HG03439 (cell line): ENCODE data around the gene SPINK5.
"Not testable (repeated sequence)": the region's sequence is repeated elsewhere in the genome, so short reads cannot be mapped to it uniquely, and the experiment has no call there.

Experiments
- ATAC-seq: cut with Tn5 transposase; IDR thresholded peaks from one replicate; pipeline ENCODE4 v1.9.1; 2021; ENCODE audit warnings: mild to moderate bottlenecking, moderate library complexity; ENCODE audit not compliant: unreplicated experiment

The SPINK5 gene, protein sequence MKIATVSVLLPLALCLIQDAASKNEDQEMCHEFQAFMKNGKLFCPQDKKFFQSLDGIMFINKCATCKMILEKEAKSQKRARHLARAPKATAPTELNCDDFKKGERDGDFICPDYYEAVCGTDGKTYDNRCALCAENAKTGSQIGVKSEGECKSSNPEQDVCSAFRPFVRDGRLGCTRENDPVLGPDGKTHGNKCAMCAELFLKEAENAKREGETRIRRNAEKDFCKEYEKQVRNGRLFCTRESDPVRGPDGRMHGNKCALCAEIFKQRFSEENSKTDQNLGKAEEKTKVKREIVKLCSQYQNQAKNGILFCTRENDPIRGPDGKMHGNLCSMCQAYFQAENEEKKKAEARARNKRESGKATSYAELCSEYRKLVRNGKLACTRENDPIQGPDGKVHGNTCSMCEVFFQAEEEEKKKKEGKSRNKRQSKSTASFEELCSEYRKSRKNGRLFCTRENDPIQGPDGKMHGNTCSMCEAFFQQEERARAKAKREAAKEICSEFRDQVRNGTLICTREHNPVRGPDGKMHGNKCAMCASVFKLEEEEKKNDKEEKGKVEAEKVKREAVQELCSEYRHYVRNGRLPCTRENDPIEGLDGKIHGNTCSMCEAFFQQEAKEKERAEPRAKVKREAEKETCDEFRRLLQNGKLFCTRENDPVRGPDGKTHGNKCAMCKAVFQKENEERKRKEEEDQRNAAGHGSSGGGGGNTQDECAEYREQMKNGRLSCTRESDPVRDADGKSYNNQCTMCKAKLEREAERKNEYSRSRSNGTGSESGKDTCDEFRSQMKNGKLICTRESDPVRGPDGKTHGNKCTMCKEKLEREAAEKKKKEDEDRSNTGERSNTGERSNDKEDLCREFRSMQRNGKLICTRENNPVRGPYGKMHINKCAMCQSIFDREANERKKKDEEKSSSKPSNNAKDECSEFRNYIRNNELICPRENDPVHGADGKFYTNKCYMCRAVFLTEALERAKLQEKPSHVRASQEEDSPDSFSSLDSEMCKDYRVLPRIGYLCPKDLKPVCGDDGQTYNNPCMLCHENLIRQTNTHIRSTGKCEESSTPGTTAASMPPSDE

DNA sequence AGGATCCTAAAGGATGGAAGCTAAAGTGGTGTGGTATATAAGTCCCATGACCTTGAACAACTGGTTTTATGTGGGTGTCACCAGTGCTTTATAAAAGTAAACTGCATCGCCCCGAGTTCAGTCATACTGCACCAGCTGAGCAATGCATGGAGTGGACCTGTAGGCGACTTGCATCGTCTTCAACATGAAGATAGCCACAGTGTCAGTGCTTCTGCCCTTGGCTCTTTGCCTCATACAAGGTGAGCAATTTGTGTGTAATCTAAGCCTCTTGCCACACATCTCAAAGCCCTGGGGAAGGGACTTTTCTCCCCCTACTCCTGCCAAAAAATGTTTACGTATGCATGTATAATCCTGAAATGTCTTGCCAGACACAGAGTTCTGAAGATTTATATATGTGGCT, at the start of gene SPINK5:
Gene SPINK5 (plus strand): TSS at position 120 of the 400 bp plus-strand sequence. CDS start 65 bp downstream, at position 185.
- ATAC-seq = no peak

DNA sequence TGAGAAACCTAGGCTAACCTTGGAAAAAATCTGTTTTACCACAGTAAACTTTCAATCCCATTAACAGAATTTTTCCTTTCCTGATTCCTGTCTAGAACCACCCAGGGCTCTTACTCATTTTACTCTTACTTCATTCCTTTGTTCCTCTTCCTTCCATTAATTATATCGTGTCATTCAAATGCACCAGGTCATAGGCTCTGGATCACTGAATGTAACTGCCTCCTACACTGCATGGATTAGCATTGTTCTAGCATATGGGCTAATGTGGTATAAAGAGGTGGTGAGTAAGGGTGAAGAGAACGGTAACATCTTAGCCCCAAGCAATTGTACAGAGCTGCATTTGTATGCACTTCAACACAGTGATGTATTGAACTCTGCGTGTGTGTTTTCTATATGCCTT, 49.5 kb upstream of the SPINK5 start:
- no peak for ATAC-seq

DNA sequence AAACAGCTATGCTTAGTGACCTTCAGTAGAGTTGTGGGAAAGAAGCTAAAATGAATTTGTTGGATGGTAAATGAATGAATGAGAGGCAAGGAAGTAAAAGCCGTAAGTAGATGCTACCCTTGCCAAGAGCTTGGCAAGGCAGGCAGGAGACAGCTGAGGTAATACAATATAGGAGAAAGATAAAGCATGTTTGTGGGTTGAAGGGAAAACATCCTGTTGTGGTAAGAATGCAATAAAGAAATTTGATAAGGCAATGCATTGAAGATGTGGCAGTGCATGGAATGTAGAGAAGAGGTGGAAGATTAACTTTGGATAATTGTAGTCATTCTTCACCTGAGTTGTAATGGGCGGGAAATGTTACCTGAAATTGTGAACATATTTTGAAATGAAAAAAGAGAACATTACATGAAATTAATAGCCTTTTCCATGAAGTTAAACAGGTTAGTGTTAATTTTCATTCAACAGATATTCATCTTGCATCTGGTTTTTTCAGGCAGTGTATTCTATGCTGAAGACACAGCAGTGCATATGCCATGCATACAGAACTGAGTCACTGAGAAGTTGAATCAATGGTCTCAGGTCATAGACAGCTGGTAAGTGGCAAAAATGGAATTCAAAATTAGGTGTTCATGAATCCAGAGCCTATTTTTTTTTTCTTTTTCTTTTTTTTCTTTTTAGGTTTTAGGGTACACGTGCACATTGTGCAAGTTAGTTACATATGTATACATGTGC, 43.4 kb upstream of the SPINK5 start:
- ATAC-seq = no peak

DNA sequence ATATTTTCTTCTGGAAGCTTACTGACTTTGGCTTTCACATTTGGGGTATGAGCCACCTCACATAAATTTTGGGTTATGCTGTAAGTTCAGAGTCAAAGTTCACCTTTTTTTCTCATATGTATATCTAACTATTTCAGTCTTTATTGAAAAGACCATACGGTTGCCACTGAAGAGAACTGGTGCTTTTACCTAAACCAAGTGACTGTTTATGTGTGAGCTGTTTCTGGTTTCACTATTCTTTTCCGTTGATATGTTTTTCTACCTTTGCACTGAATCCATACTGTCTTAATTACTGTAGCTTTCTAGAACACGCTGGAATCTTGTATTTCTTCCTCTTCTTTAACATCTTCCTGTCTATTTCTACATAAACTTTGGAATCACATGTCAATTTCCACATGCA, 36.3 kb upstream of the SPINK5 start:
- ATAC-seq = no peak

DNA sequence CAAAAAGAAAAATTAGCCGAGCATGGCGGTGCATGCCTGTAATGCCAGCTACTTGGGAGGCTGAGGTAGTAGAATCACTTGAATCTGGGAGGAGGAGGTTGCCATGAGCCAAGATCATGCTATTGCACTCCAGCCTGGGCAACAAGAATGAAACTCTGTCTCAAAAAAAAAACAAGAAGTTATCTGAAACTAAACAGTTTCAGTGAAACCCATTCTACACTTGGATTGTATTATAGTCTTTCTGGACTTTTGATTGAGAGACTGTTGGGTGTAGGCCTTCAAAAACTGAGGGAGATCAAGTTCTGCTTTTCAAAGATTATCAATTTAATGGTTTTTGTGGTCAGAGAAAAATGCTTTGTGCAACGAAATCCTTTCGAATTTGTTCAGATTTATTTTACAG, 34.6 kb upstream of the SPINK5 start:
- no peak for ATAC-seq

DNA sequence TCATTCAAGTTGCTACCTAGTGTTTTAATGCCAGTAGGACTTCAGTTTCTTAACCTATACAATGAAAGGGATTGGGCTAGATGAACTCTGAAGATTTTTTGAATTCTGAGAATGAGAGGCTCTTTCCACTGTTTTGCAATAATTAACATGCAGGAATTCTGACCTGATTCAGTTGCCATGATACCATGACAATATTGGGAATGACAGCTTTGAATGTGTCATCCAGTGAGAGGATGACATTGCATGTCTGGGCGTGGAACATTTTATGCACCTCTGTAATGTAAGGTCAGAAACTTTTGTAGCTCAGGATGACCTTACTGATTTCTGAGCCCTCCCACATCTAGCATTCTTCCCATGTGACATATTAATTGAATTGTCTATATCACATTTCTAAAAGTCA, 30.6 kb upstream of the SPINK5 start:
- ATAC-seq = no peak

DNA sequence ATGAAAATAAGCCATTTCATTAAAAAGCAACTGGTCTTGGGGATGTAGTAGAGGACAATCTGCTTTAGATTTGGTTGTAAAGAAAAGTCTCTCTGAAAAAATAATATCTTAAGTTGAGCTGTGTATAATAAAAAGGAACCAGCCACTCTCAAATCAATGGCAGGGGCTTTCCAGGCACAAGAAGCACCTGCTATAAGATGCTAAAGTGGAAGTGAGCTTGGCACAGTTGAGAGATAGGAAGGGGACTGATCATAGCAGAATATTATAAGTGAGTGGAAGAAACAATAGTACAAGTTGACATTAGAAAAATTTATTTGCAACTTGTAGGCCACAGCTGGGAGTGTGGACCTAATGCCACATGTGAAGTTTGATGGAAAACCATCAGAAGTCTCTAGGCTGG, 28.1 kb upstream of the SPINK5 start:
- ATAC-seq = no peak

DNA sequence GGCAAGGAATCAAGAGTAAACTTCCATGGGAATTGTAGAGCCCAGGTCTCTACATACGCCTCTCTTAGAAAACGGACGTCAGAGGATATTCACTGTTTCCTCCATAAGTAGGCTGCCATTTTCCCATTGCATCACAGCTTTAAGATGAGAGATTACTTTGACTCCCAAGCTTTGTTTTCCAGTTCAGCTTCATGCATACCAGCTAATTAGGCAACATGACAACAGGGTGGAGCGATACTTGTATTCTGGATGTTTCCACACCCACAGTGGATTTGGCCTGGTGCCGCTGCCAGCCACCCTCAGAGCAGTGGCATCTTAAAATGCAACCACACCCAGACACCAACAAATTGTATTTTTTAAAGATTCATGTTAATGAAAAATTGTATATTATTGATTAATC, 20.9 kb upstream of the SPINK5 start:
- no peak for ATAC-seq

DNA sequence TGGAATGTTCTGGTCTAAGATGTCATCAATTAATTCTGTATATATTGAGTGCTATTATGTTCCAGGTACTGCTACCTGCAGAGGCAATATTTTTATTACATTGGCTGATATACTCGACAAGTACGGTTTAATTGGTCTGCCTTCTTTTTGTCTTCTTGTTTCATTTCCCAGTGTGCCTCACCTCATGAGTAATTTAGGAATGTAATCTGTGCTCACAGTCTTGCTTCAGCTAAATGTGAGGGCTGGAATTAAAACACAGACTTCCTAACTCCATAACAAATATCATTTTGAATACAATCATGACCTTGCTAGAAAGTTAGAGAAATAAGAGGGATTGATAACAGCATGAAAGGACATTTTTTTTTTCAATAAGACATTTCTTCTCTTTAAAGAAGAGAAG, 20.1 kb upstream of the SPINK5 start:
- ATAC-seq = no peak

DNA sequence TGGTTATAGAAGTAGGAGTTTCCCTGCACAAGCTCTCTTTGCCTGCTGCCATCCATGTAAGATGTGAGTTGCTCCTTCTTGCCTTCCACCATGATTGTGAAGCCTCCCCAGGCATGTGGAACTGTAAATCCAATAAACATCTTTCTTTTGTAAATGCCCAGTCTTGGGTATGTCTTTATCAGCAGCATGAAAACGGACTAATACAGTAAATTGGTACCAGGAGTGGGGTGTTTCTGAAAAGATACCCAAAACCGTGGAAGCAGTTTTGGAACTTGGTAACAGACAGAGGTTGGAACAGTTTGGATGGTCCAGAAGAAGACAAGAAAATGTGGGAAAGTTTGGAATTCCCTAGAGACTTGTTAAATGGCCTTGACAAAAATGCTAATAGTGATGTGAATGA, 8.6 kb upstream of the SPINK5 start:
- not testable (repeated sequence) for ATAC-seq

DNA sequence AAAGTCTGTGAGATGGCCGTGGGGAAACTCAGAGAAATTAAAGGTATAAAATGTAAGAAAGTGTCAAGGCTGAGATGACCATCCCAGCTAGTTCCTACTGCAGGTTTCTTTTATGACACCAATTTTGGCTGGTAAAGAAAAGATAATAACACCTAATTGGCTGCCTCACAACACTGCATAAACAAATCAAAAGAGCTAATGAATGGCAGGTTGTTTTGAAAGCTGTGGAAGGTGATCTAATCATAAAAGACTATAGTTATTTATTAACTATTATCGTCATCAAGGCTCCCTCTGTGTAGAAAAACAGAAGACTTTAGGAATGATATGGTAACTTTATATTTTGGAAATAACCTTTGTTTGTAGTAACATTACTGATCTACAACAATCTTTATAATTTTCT, 3.5 kb upstream of the SPINK5 start:
- no peak for ATAC-seq

DNA sequence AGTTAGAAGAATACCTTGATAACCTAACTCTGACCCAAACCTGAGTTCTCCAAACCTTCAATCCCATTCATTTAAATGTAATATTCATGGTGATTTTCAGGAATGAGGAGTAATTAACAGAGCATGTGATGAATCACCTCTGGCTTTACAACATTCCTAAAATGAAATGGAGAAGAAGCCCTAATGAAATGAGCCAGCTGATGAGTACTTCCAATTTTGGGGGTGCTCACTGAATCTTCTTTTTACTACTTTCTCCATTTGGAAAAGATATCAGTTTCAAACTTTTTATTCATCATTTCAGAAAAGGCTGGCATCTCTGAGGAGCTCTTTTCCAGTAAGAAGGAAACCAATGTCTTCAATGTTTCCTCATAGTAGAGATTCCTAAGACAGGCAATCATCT, 2.9 kb upstream of the SPINK5 start:
- no peak for ATAC-seq

DNA sequence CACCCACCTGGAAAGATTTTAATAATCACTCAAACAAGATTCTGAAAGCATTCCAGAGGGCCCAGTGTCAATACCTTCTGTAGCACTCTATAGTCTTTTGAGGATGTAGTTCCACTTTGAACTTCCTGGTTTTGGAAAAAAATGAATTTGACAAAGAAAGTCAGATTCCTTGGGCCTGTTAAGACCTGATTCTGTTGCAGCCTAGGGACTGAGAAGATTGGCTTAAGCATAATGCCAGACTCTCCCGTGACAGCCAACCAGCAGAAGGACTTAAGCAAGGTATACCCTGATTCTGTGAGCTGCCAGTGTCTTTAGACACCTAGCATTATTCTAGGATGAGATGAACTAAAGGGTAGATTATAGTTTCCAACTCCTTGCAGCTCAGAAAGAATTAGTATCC, 6.8 kb downstream of the SPINK5 start:
- ATAC-seq = no peak

DNA sequence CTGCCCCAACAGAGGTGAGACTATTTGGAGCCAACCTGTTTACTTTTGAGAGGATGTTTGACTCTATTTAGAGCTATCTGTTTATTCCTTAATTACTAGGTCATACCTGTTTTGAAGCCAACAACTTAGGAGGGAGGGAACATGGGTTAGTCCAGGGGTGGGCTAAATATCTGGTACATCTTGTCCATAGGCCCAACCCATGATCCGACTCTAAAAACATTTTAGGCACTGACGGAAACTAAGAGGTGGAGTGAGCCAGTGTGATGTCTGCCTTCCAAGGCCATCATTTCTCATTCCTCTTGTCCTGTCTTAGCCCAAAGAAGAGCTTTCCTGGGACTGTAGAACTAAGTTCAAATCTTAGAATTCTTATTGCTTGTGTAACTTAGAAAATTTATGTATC, 8.4 kb downstream of the SPINK5 start:
- no peak for ATAC-seq

DNA sequence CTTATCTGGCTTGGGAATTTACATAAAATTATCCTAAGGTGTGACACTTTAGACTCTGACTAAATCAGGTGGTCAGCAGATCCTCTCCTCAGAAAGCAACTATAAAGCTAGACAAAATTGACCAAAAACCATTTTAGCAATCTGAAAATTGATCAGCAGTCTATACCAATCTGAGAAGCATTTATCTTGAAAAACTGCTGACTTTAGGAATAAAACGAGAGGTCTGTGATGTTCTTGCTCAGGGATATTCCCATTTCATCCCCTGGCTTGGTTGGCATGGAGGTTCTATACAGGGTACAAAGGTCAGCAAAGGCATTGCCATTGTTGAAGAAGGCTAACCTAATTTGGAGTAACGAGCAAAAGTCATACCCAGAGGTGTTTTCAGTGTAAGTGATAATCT, 11.7 kb downstream of the SPINK5 start:
- ATAC-seq = no peak

DNA sequence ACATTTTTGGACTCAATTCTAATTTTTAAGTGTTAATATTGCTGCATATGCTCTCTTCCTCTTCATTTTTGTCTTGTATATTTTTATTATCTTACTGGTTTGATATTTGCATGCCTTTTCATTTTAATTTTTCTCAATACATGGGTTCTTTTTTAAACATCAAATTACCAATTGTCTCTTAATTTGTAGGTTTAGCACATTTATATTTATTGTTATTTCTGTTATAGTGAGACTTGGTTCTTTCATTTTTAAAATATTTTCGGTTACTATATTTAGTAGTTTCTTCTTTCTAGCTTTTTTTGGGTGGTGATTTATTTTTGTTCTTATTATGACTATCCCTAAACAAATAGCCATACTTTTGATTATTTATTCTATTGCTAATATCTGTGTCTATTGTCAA, 19.4 kb downstream of the SPINK5 start:
- no peak for ATAC-seq

DNA sequence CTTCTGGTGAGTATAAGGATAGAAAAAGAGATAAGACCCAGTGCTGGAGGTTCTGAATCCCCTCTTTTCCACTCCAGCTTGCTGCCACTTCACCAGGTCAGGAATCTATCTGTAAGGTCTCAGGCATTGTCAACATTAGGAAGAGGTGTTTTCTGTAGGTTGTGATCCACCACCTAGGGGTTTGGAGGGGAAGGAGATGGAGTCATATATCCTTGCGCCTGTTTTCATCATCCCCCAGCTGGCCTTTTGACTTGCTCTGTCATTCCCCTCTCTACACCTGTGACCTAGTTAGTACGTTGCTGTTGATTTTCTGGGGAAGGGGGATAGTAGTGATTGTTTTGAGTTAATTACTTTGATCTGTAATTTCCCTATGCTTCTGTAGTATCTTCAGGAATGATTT, 20.5 kb downstream of the SPINK5 start:
- ATAC-seq = no peak

DNA sequence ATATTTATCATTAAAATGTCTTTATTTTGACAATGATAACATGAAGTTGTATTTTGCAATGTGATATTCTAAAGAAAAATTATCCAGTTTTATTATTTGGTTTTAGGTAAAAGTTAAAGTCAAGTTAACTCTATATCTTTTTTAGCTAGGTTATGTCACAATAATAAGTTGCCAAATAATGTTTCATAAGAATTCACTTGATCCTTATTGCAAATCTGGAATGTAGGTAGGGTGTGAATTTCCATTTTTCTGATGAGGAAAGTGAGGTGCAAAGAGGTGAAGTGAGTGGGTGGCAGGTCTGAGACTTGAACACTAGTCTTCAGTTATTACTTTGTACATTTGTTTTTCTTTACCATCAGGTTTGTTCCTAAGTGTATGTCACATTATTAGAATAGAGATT, 21.5 kb downstream of the SPINK5 start:
- ATAC-seq = no peak

DNA sequence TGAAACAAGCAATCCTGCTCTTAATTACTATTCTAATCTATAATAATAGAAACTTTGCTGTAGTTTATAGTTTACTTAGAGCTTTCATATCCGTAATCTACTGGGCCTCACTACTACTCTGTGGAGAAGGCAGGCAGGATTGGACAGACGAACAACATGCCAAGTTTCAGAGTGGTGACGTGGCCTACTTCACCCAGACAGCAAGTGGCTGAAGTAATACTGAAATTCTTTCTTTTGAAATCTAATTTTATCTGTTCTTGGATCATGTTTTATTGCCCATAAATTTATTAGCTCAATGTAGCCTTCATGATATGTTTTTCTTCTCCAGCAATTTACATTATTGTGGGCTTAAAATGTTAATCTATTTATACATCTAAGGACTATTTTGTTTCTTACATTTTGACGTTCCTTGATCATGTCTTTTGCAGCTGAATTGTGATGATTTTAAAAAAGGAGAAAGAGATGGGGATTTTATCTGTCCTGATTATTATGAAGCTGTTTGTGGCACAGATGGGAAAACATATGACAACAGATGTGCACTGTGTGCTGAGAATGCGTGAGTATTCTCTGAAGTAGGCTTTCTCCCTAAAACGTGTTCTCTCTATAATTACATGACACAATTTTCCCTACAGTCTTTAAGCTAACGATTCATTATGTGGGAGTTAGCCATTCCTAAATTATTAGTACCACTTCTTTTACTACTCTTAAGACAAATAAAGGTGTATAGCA, 22.4 kb downstream of the SPINK5 start:
- ATAC-seq = no peak

DNA sequence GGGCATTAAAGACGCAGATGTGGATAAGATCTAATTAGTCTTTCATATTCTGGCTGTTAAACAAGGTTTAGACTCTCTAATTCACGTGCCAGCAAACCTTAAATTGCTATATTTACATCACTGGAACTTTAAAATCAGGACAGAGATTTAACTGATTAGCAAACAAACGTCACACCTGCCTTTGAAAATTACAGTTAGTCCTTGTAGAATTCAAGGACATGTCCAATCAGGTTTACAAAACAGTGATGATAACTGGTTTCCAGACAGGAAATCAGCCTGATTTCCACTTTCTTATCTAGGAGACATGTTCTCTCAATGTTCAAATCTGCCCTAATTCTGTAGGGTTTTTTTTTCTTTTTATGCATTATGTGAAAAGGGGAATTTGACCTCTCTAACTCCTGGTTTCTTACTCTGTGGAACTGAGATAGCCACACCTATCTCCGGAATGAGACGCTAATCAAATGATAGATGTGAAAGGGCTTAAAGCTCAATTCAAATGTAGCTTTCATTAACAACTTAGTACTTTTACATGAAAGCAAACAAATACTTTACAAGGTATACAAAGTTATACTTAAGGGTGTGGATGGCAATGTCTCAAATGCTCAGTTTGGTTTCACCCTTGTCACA, 26.5 kb downstream of the SPINK5 start:
- ATAC-seq = no peak
